ENCODE data around the gene GRM1.

GRM1 gene

DNA sequence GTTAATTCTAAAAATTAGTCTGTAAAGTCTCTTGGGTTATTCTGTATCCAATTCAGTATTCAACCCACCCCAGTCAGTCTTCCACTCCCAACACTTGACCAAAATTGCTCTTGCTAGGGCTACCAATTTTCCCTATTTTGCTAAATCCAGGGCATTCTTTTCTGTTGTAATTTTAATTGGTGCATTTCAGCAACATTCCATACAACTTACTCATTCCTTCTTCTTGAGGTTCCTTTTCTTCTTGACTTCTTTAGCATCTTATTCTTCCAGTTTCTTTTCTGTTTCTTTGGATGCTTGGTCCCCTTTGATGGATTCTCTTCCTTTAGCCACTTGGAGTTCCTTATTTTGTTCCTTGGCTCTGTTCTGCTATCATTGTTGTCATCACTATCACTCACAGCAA, 11.2 kb upstream of the GRM1 start:
- TF ChIP-seq, protein P1, sequence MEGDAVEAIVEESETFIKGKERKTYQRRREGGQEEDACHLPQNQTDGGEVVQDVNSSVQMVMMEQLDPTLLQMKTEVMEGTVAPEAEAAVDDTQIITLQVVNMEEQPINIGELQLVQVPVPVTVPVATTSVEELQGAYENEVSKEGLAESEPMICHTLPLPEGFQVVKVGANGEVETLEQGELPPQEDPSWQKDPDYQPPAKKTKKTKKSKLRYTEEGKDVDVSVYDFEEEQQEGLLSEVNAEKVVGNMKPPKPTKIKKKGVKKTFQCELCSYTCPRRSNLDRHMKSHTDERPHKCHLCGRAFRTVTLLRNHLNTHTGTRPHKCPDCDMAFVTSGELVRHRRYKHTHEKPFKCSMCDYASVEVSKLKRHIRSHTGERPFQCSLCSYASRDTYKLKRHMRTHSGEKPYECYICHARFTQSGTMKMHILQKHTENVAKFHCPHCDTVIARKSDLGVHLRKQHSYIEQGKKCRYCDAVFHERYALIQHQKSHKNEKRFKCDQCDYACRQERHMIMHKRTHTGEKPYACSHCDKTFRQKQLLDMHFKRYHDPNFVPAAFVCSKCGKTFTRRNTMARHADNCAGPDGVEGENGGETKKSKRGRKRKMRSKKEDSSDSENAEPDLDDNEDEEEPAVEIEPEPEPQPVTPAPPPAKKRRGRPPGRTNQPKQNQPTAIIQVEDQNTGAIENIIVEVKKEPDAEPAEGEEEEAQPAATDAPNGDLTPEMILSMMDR (IDR thresholded peaks at IDR 0.05; ENCODE audit: low read length), result no peak
- TF ChIP-seq EZH2 (IDR thresholded peaks at IDR 0.05; ENCODE audit: borderline replicate concordance, low read length), result no peak
- H3K9ac ChIP-seq (ENCODE audit: low read length), result no peak overlapping the region
- no peaks in the 10 kb centered on the region for H3K79me2 ChIP-seq (ENCODE audit: insufficient read depth, low read length)
- H2AFZ ChIP-seq (ENCODE audit: low read length), result no peak overlapping the region
- H3F3A ChIP-seq (ENCODE audit: insufficient read depth, low read length), result no peaks in the 10 kb centered on the region
- H4K20me1 ChIP-seq (ENCODE audit: insufficient read depth, low read length), result no peaks in the 10 kb centered on the region
- no peak overlapping the region for H3K27ac ChIP-seq (ENCODE audit: low read depth, low read length, poor library complexity, severe bottlenecking)
- H3K27me3 ChIP-seq (ENCODE audit: insufficient read depth, low read length), result no peaks in the 10 kb centered on the region
- H3K36me3 ChIP-seq (ENCODE audit: insufficient read depth, low read length), result no peaks in the 10 kb centered on the region
- no peak overlapping the region for H3K4me3 ChIP-seq (ENCODE audit: low read depth, low read length, poor library complexity, severe bottlenecking)
- H3K9me2 ChIP-seq (ENCODE audit: low read depth, low read length), result no peaks in the 10 kb centered on the region
- H3K4me1 ChIP-seq (ENCODE audit: insufficient read depth, low read length, severe bottlenecking), result no peaks in the 10 kb centered on the region
- H3K9me3 ChIP-seq (ENCODE audit: low read length), result no peaks in the 10 kb centered on the region
- no peak overlapping the region for H3K4me2 ChIP-seq (ENCODE audit: low read length)

DNA sequence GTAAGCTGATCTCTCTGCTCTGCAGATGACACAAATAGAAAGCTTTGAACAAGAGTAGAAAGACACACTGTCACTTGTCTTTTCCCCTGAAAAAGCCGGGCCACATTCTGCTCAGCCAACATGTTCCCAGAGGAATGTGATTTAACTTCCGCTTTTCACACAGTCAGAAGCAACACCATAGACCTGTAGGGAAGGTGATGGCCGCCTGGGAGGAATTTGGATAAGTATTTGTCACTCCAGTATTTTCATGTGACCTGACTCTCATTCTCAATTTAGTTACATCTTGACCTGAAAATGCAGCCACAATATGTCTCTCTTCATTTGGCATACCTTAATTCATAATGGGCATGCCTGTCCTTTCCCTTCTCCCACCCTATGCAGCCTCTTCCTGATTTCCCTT, 2.0 kb upstream of the GRM1 start:
- H3K9me3 ChIP-seq (ENCODE audit: low read length), result no peaks in the 10 kb centered on the region
- no peaks in the 10 kb centered on the region for H3K36me3 ChIP-seq (ENCODE audit: insufficient read depth, low read length)
- TF ChIP-seq, protein P1 (IDR thresholded peaks at IDR 0.05; ENCODE audit: low read length), result no peak
- no peak for TF ChIP-seq EZH2 (IDR thresholded peaks at IDR 0.05; ENCODE audit: borderline replicate concordance, low read length)
- no peaks in the 10 kb centered on the region for H3K27me3 ChIP-seq (ENCODE audit: insufficient read depth, low read length)
- no peaks in the 10 kb centered on the region for H3F3A ChIP-seq (ENCODE audit: insufficient read depth, low read length)
- H3K27ac ChIP-seq (ENCODE audit: low read depth, low read length, poor library complexity, severe bottlenecking), result no peak overlapping the region
- no peak overlapping the region for H3K4me2 ChIP-seq (ENCODE audit: low read length)
- H4K20me1 ChIP-seq (ENCODE audit: insufficient read depth, low read length), result no peaks in the 10 kb centered on the region
- no peaks in the 10 kb centered on the region for H3K4me1 ChIP-seq (ENCODE audit: insufficient read depth, low read length, severe bottlenecking)
- no peak overlapping the region for H2AFZ ChIP-seq (ENCODE audit: low read length)
- no peaks in the 10 kb centered on the region for H3K79me2 ChIP-seq (ENCODE audit: insufficient read depth, low read length)
- H3K9ac ChIP-seq (ENCODE audit: low read length), result no peak overlapping the region
- no peaks in the 10 kb centered on the region for H3K9me2 ChIP-seq (ENCODE audit: low read depth, low read length)
- H3K4me3 ChIP-seq (ENCODE audit: low read depth, low read length, poor library complexity, severe bottlenecking), result no peak overlapping the region

DNA sequence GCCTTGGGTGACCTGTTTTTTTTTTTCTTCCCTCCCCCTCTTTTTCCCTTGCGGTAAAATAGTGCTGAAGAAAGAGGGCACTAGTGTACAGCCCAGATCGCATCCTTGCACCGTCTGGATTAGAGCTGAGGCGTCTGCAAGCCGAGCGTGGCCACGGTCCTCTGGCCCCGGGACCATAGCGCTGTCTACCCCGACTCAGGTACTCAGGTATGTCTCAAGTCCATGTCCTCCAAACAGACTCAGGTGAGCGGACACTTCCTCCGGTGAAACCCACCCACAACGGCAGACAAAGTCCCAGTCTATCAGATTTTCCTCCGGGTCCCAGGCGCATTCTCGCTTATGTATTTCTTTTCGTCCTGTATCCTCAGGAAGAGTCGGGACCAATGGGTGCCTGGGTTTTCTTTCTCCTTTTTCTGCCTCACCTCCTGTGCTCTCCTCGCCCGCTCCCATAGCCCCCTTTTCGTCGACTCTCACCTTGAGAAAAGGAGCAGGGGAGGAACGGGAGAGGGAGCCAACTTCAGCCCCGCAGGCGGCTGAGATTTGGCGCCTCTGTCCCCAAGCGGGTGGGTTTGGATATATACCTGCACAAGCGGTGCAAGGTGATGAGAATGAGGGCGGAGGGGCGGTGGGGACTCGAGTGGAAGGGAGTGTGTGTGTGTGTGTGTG, 1.1 kb upstream of the GRM1 start:
- no peaks in the 10 kb centered on the region for H3K27me3 ChIP-seq (ENCODE audit: insufficient read depth, low read length)
- TF ChIP-seq, protein P1 (IDR thresholded peaks at IDR 0.05; ENCODE audit: low read length), result no peak
- TF ChIP-seq EZH2 (IDR thresholded peaks at IDR 0.05; ENCODE audit: borderline replicate concordance, low read length), result no peak

More for the DNA sequence above, 1.1 kb upstream of the GRM1 start:
- H3K4me3 ChIP-seq (ENCODE audit: low read depth, low read length, poor library complexity, severe bottlenecking), result no peak overlapping the region
- no peaks in the 10 kb centered on the region for H3K79me2 ChIP-seq (ENCODE audit: insufficient read depth, low read length)
- no peaks in the 10 kb centered on the region for H3K9me3 ChIP-seq (ENCODE audit: low read length)
- H3K9me2 ChIP-seq (ENCODE audit: low read depth, low read length), result no peaks in the 10 kb centered on the region
- no peaks in the 10 kb centered on the region for H3K4me1 ChIP-seq (ENCODE audit: insufficient read depth, low read length, severe bottlenecking)
- H3K9ac ChIP-seq (ENCODE audit: low read length), result no peak overlapping the region
- H3K4me2 ChIP-seq (ENCODE audit: low read length), result no peak overlapping the region
- H2AFZ ChIP-seq (ENCODE audit: low read length), result no peak overlapping the region
- H3K27ac ChIP-seq (ENCODE audit: low read depth, low read length, poor library complexity, severe bottlenecking), result no peak overlapping the region
- no peaks in the 10 kb centered on the region for H3F3A ChIP-seq (ENCODE audit: insufficient read depth, low read length)
- H4K20me1 ChIP-seq (ENCODE audit: insufficient read depth, low read length), result no peaks in the 10 kb centered on the region
- H3K36me3 ChIP-seq (ENCODE audit: insufficient read depth, low read length), result no peaks in the 10 kb centered on the region
